ENCODE measurements around the gene CMIP. TPM values are rescaled to one million over a fixed set of nuclear protein-coding genes. Genes with fewer than 3 reads are reported as not detected.

The CMIP gene
- total and polyA plus RNA-seq, 3 experiments from 2014 or later = 1.0 to 24.4 (median 23.6) TPM

GRCh38 chr16:81609323-81609892 lies 164.8 kb downstream of the CMIP start:
- Mint-ChIP-seq H3K9me3 (no peaks in the 10 kb centered on the region), H3K27ac (peak overlapping the region; percentile 30 to 97 (median 75)), H3K4me1 (peaks cover 0 to 12% (median 4%) of the 10 kb centered on the region in 3 donors), H3K27me3 (no peaks in the 10 kb centered on the region), H3K36me3 (peaks cover 0 to 46% (median 3%) of the 10 kb centered on the region in 3 donors), H3K4me3 (no peak overlapping the region)
- Histone ChIP-seq H3K4me1 (ENCODE audit: insufficient read depth, low read length) (no peaks in the 10 kb centered on the region), H3K4me3 (ENCODE audit: low read length) (no peak overlapping the region), H3K27me3 (ENCODE audit: insufficient read depth, low read length, poor library complexity, severe bottlenecking) (no peaks in the 10 kb centered on the region), H3K27ac (ENCODE audit: low read depth, low read length) (no peak overlapping the region), H3K9me3 (ENCODE audit: low read length) (no peaks in the 10 kb centered on the region), H3K36me3 (ENCODE audit: insufficient read depth, low read length) (peaks cover 12% of the 10 kb centered on the region)
- DNase-seq = no peak
- POLR2A ChIA-PET = interaction anchor here (0.6 kb wide), 1 partner anchor 42 kb away, joined by 6 read pairs; no protein-coding TSS in a partner anchor
- CTCF ChIA-PET = interaction anchor here (1.3 kb wide), 1 partner anchor 206 kb away, joined by 3 read pairs; no protein-coding TSS in a partner anchor

GRCh38 chr16:81610144-81610842 lies 165.7 kb downstream of the CMIP start:
- Mint-ChIP-seq H3K36me3 (peaks cover 0 to 46% (median 3%) of the 10 kb centered on the region in 3 donors), H3K4me3 (no peak overlapping the region), H3K27ac (peak overlapping the region in 5 of 8 donors; percentile 52 to 97 (median 69)), H3K4me1 (peaks cover 0 to 8% (median 4%) of the 10 kb centered on the region in 3 donors), H3K27me3 (no peaks in the 10 kb centered on the region), H3K9me3 (no peaks in the 10 kb centered on the region)
- Histone ChIP-seq H3K36me3 (ENCODE audit: insufficient read depth, low read length) (peaks cover 12% of the 10 kb centered on the region), H3K9me3 (ENCODE audit: low read length) (no peaks in the 10 kb centered on the region), H3K27me3 (ENCODE audit: insufficient read depth, low read length, poor library complexity, severe bottlenecking) (no peaks in the 10 kb centered on the region), H3K27ac (ENCODE audit: low read depth, low read length) (no peak overlapping the region), H3K4me1 (ENCODE audit: insufficient read depth, low read length) (peaks cover 3% of the 10 kb centered on the region), H3K4me3 (ENCODE audit: low read length) (no peak overlapping the region)
- DNase-seq = no peak
- ChIA-PET CTCF (no interaction called here), POLR2A (no interaction called here)

GRCh38 chr16:81610936-81611335 lies 166.3 kb downstream of the CMIP start:
- Mint-ChIP-seq H3K36me3 (peaks cover 0 to 46% (median 3%) of the 10 kb centered on the region in 3 donors), H3K4me1 (peaks cover 0 to 8% (median under 1%) of the 10 kb centered on the region in 3 donors), H3K27me3 (no peaks in the 10 kb centered on the region), H3K4me3 (no peak overlapping the region), H3K9me3 (no peaks in the 10 kb centered on the region), H3K27ac (peak overlapping the region in 5 of 8 donors; percentile 51 to 64 (median 53))
- Histone ChIP-seq H3K4me1 (ENCODE audit: insufficient read depth, low read length) (peaks cover 10% of the 10 kb centered on the region), H3K9me3 (ENCODE audit: low read length) (no peaks in the 10 kb centered on the region), H3K27ac (ENCODE audit: low read depth, low read length) (no peak overlapping the region), H3K27me3 (ENCODE audit: insufficient read depth, low read length, poor library complexity, severe bottlenecking) (no peaks in the 10 kb centered on the region), H3K36me3 (ENCODE audit: insufficient read depth, low read length) (peaks cover 12% of the 10 kb centered on the region), H3K4me3 (ENCODE audit: low read length) (no peak overlapping the region)
- ChIA-PET CTCF (interaction anchor here (1.3 kb wide), 1 partner anchor 226 kb away, joined by 3 read pairs; no protein-coding TSS in a partner anchor), POLR2A (no interaction called here)
- DNase-seq = no peak

GRCh38 chr16:81611721-81612120 lies 167.1 kb downstream of the CMIP start:
- no peak overlapping the region for H3K27ac ChIP-seq (ENCODE audit: low read depth, low read length)
- no peaks in the 10 kb centered on the region for H3K27me3 Mint-ChIP-seq
- H3K4me3 Mint-ChIP-seq = no peak overlapping the region
- H3K9me3 Mint-ChIP-seq = no peaks in the 10 kb centered on the region
- CTCF ChIA-PET = interaction anchor here (1.3 kb wide), 1 partner anchor 227 kb away, joined by 3 read pairs; no protein-coding TSS in a partner anchor
- no peaks in the 10 kb centered on the region for H3K9me3 ChIP-seq (ENCODE audit: low read length)
- peaks cover 12% of the 10 kb centered on the region for H3K36me3 ChIP-seq (ENCODE audit: insufficient read depth, low read length)
- H3K4me3 ChIP-seq (ENCODE audit: low read length) = no peak overlapping the region
- POLR2A ChIA-PET = no interaction called here
- peaks cover 0 to 44% (median 3%) of the 10 kb centered on the region in 3 donors for H3K36me3 Mint-ChIP-seq
- no peaks in the 10 kb centered on the region for H3K27me3 ChIP-seq (ENCODE audit: insufficient read depth, low read length, poor library complexity, severe bottlenecking)
- H3K4me1 ChIP-seq (ENCODE audit: insufficient read depth, low read length) = peaks cover 17% of the 10 kb centered on the region
- H3K4me1 Mint-ChIP-seq = peaks cover 5 to 8% (median 8%) of the 10 kb centered on the region in 3 donors
- no peak for DNase-seq
- H3K27ac Mint-ChIP-seq = peak overlapping the region in 7 of 8 donors; percentile 11 to 88 (median 64)

GRCh38 chr16:81612351-81613163 lies 167.9 kb downstream of the CMIP start:
- CTCF ChIA-PET = interaction anchor here (0.5 to 1.4 kb wide), 3 partner anchors 9 to 247 kb away, joined by 3 to 4 read pairs (median 3); no protein-coding TSS in a partner anchor
- peaks cover 4 to 16% (median 13%) of the 10 kb centered on the region in 3 donors for H3K4me1 Mint-ChIP-seq
- POLR2A ChIA-PET = no interaction called here

GRCh38 chr16:81614171-81614570 lies 169.6 kb downstream of the CMIP start:
- ChIA-PET POLR2A (no interaction called here), CTCF (no interaction called here)
- Mint-ChIP-seq H3K4me1 (peaks cover 12 to 18% (median 16%) of the 10 kb centered on the region in 3 donors), H3K9me3 (no peaks in the 10 kb centered on the region), H3K27ac (no peak overlapping the region), H3K27me3 (no peaks in the 10 kb centered on the region), H3K36me3 (peaks cover 0 to 33% (median 3%) of the 10 kb centered on the region in 3 donors), H3K4me3 (no peak overlapping the region)
- Histone ChIP-seq H3K4me1 (ENCODE audit: insufficient read depth, low read length) (peaks cover 28% of the 10 kb centered on the region), H3K27me3 (ENCODE audit: insufficient read depth, low read length, poor library complexity, severe bottlenecking) (no peaks in the 10 kb centered on the region), H3K9me3 (ENCODE audit: low read length) (no peaks in the 10 kb centered on the region), H3K27ac (ENCODE audit: low read depth, low read length) (no peak overlapping the region), H3K4me3 (ENCODE audit: low read length) (no peak overlapping the region), H3K36me3 (ENCODE audit: insufficient read depth, low read length) (no peaks in the 10 kb centered on the region)
- DNase-seq = no peak

More at GRCh38 chr16:81612351-81613163, 167.9 kb downstream of the CMIP start:
- no peaks in the 10 kb centered on the region for H3K9me3 Mint-ChIP-seq
- no peaks in the 10 kb centered on the region for H3K27me3 Mint-ChIP-seq
- no peak overlapping the region for H3K27ac ChIP-seq (ENCODE audit: low read depth, low read length)
- no peak for DNase-seq
- peaks cover 10% of the 10 kb centered on the region for H3K36me3 ChIP-seq (ENCODE audit: insufficient read depth, low read length)
- H3K9me3 ChIP-seq (ENCODE audit: low read length) = no peaks in the 10 kb centered on the region
- no peaks in the 10 kb centered on the region for H3K27me3 ChIP-seq (ENCODE audit: insufficient read depth, low read length, poor library complexity, severe bottlenecking)
- peaks cover 26% of the 10 kb centered on the region for H3K4me1 ChIP-seq (ENCODE audit: insufficient read depth, low read length)
- no peak overlapping the region for H3K4me3 Mint-ChIP-seq
- peaks cover 0 to 42% (median 3%) of the 10 kb centered on the region in 3 donors for H3K36me3 Mint-ChIP-seq
- peak overlapping the region in 4 of 8 donors; percentile 19 to 64 (median 49) for H3K27ac Mint-ChIP-seq
- no peak overlapping the region for H3K4me3 ChIP-seq (ENCODE audit: low read length)

GRCh38 chr16:81614654-81615359 lies 170.2 kb downstream of the CMIP start:
- no peaks in the 10 kb centered on the region for H3K36me3 ChIP-seq (ENCODE audit: insufficient read depth, low read length)
- no peaks in the 10 kb centered on the region for H3K27me3 ChIP-seq (ENCODE audit: insufficient read depth, low read length, poor library complexity, severe bottlenecking)
- Mint-ChIP-seq H3K27ac (no peak overlapping the region), H3K4me3 (no peak overlapping the region), H3K36me3 (peaks cover 0 to 33% (median 1%) of the 10 kb centered on the region in 3 donors), H3K9me3 (no peaks in the 10 kb centered on the region), H3K4me1 (peaks cover 7 to 18% (median 16%) of the 10 kb centered on the region in 3 donors), H3K27me3 (no peaks in the 10 kb centered on the region)
- no peak for DNase-seq
- H3K4me1 ChIP-seq (ENCODE audit: insufficient read depth, low read length) = peaks cover 28% of the 10 kb centered on the region
- ChIA-PET POLR2A (no interaction called here), CTCF (no interaction called here)
- no peaks in the 10 kb centered on the region for H3K9me3 ChIP-seq (ENCODE audit: low read length)
- no peak overlapping the region for H3K4me3 ChIP-seq (ENCODE audit: low read length)
- H3K27ac ChIP-seq (ENCODE audit: low read depth, low read length) = no peak overlapping the region

All from CD8-positive, alpha-beta memory T cell (primary cell).